ENCODE measurements around the gene RCN2. TPM values are rescaled to one million over a fixed set of nuclear protein-coding genes. Genes with fewer than 3 reads are reported as not detected.

The RCN2 gene
- total and polyA plus RNA-seq, 2 experiments from 2014 or later, result 170 to 327 TPM

DNA sequence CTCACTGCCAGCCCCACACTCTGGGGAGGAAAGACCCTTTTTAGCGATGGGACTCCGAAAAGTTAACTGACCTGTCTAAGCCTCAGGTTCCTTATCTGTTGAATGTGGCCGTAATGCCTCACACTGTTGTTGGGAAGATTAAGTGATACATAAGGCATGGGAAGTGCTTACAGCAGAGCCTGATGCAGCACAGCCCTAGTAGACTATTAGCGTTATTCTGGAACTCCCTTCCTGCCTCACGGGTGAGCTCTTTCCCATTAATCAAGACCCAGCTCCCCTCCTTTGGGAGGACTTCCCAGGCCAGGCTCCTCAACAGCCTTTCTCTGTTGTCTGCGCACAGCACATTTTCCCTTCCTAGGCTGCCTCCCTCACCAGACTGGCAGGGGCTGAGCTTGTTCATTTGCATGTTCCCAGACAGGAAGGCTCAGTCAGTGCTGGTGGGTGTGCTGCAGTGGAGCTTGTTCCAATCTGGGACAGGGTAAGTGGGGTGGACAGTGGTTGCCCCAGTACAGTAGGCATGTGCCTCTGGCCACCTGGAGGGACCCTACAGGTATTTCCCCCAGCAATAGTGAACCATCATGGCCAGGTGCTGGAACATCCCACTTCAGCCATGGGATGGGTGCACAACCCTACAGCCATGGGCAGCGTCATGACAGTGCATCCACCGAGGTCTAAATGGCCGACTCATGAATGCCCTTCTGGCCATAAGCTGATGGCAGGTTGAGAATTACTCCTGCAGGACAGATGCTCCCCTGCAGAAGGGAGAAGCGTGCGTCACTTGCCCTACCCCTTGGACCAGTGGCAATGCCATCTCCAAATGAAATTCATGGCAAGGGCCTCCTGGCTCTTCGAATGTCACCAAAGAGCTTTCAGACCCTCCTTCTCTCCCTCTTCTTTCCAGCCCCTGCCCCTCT, 57.6 kb downstream of the RCN2 start (continued):
- TF ChIP-seq, protein P1, sequence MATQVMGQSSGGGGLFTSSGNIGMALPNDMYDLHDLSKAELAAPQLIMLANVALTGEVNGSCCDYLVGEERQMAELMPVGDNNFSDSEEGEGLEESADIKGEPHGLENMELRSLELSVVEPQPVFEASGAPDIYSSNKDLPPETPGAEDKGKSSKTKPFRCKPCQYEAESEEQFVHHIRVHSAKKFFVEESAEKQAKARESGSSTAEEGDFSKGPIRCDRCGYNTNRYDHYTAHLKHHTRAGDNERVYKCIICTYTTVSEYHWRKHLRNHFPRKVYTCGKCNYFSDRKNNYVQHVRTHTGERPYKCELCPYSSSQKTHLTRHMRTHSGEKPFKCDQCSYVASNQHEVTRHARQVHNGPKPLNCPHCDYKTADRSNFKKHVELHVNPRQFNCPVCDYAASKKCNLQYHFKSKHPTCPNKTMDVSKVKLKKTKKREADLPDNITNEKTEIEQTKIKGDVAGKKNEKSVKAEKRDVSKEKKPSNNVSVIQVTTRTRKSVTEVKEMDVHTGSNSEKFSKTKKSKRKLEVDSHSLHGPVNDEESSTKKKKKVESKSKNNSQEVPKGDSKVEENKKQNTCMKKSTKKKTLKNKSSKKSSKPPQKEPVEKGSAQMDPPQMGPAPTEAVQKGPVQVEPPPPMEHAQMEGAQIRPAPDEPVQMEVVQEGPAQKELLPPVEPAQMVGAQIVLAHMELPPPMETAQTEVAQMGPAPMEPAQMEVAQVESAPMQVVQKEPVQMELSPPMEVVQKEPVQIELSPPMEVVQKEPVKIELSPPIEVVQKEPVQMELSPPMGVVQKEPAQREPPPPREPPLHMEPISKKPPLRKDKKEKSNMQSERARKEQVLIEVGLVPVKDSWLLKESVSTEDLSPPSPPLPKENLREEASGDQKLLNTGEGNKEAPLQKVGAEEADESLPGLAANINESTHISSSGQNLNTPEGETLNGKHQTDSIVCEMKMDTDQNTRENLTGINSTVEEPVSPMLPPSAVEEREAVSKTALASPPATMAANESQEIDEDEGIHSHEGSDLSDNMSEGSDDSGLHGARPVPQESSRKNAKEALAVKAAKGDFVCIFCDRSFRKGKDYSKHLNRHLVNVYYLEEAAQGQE (IDR thresholded peaks at IDR 0.05; ENCODE audit: unreplicated experiment), result no peak
- TF ChIP-seq ZNF331 (CRISPR knock-in tag; IDR thresholded peaks at IDR 0.05; ENCODE audit: low read depth), result no peak
- TF ChIP-seq, protein P2, sequence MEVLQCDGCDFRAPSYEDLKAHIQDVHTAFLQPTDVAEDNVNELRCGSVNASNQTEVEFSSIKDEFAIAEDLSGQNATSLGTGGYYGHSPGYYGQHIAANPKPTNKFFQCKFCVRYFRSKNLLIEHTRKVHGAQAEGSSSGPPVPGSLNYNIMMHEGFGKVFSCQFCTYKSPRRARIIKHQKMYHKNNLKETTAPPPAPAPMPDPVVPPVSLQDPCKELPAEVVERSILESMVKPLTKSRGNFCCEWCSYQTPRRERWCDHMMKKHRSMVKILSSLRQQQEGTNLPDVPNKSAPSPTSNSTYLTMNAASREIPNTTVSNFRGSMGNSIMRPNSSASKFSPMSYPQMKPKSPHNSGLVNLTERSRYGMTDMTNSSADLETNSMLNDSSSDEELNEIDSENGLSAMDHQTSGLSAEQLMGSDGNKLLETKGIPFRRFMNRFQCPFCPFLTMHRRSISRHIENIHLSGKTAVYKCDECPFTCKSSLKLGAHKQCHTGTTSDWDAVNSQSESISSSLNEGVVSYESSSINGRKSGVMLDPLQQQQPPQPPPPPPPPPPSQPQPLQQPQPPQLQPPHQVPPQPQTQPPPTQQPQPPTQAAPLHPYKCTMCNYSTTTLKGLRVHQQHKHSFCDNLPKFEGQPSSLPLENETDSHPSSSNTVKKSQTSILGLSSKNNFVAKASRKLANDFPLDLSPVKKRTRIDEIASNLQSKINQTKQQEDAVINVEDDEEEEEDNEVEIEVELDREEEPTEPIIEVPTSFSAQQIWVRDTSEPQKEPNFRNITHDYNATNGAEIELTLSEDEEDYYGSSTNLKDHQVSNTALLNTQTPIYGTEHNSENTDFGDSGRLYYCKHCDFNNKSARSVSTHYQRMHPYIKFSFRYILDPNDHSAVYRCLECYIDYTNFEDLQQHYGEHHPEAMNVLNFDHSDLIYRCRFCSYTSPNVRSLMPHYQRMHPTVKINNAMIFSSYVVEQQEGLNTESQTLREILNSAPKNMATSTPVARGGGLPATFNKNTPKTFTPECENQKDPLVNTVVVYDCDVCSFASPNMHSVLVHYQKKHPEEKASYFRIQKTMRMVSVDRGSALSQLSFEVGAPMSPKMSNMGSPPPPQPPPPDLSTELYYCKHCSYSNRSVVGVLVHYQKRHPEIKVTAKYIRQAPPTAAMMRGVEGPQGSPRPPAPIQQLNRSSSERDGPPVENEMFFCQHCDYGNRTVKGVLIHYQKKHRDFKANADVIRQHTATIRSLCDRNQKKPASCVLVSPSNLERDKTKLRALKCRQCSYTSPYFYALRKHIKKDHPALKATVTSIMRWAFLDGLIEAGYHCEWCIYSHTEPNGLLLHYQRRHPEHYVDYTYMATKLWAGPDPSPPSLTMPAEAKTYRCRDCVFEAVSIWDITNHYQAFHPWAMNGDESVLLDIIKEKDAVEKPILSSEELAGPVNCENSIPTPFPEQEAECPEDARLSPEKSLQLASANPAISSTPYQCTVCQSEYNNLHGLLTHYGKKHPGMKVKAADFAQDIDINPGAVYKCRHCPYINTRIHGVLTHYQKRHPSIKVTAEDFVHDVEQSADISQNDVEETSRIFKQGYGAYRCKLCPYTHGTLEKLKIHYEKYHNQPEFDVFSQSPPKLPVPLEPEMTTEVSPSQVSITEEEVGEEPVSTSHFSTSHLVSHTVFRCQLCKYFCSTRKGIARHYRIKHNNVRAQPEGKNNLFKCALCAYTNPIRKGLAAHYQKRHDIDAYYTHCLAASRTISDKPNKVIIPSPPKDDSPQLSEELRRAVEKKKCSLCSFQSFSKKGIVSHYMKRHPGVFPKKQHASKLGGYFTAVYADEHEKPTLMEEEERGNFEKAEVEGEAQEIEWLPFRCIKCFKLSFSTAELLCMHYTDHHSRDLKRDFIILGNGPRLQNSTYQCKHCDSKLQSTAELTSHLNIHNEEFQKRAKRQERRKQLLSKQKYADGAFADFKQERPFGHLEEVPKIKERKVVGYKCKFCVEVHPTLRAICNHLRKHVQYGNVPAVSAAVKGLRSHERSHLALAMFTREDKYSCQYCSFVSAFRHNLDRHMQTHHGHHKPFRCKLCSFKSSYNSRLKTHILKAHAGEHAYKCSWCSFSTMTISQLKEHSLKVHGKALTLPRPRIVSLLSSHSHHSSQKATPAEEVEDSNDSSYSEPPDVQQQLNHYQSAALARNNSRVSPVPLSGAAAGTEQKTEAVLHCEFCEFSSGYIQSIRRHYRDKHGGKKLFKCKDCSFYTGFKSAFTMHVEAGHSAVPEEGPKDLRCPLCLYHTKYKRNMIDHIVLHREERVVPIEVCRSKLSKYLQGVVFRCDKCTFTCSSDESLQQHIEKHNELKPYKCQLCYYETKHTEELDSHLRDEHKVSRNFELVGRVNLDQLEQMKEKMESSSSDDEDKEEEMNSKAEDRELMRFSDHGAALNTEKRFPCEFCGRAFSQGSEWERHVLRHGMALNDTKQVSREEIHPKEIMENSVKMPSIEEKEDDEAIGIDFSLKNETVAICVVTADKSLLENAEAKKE (CRISPR knock-in tag; IDR thresholded peaks at IDR 0.05), result no peak

DNA sequence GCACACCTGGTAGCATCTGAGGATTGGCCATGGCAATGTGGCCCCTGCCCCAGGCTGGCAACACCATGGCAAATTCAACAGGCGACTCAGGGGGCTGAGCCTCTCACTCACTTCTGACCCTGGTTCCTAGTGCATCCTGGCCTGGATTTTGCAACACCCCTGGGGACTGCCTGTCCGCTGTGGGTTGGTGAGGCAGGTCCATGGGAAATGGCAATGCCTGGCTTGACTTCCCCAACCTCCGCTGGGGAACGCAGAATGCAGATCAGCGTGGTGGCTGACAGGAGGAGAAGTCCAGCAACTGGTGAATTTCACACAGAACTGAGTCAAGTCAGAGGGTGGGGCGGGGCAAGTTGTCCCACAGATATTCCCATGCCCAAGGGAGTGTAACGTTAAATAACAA, 59.5 kb downstream of the RCN2 start:
- H3K79me2 ChIP-seq (replicated peaks; ENCODE audit: insufficient read depth), result no peaks in the 10 kb centered on the region
- ATAC-seq (no peak), DNase-seq (ENCODE audit: low spot score) (no peak)
- no peak overlapping the region for H3K4me3 ChIP-seq
- H3K36me3 ChIP-seq (ENCODE audit: insufficient read depth), result no peaks in the 10 kb centered on the region
- no peak overlapping the region for H3K27ac ChIP-seq (ENCODE audit: low read depth)
- H3K27me3 ChIP-seq (ENCODE audit: insufficient read depth), result no peaks in the 10 kb centered on the region
- no peaks in the 10 kb centered on the region for H3K4me1 ChIP-seq (ENCODE audit: insufficient read depth)
- H3K4me1 Mint-ChIP-seq, result peaks cover 8% of the 10 kb centered on the region
- no peaks in the 10 kb centered on the region for H4K20me1 ChIP-seq (replicated peaks; ENCODE audit: insufficient read depth)
- H3K4me3 Mint-ChIP-seq, result no peak overlapping the region
- no peaks in the 10 kb centered on the region for H3K9me3 Mint-ChIP-seq
- no peak overlapping the region for H3K27ac Mint-ChIP-seq
- H3F3A ChIP-seq (replicated peaks; ENCODE audit: low read depth), result no peaks in the 10 kb centered on the region
- no peaks in the 10 kb centered on the region for H3K36me3 Mint-ChIP-seq (ENCODE audit: low read depth)
- H3K27me3 Mint-ChIP-seq (ENCODE audit: insufficient read depth, low read depth, poor library complexity), result peaks cover 2% of the 10 kb centered on the region
- no peak overlapping the region for H2AFZ ChIP-seq
- no peak overlapping the region for H3K4me2 ChIP-seq
- no peaks in the 10 kb centered on the region for H3K9me2 ChIP-seq (ENCODE audit: insufficient read depth)
- TF ChIP-seq POLR2AphosphoS5 (IDR thresholded peaks at IDR 0.05; ENCODE audit: low read depth) (no peak), STAT1 (IDR thresholded peaks at IDR 0.05; ENCODE audit: unreplicated experiment) (no peak), ZNF114 (CRISPR knock-in tag; IDR thresholded peaks at IDR 0.05) (no peak), JUNB (IDR thresholded peaks at IDR 0.05; ENCODE audit: unreplicated experiment) (no peak)
- TF ChIP-seq, protein P1 (IDR thresholded peaks at IDR 0.05; ENCODE audit: unreplicated experiment), result no peak
